Activated naive CD8-positive, alpha-beta T cell (primary cell): ENCODE results near the gene RPL29.
"Not testable (repeated sequence)": the region's sequence is repeated elsewhere in the genome, so short reads cannot be mapped to it uniquely, and the experiment has no call there.

ENCODE experiments used
- H3K27ac Mint-ChIP-seq: one replicate; pipeline ENCODE4 v1.8.0; 2021; ENCODE audit warnings: mixed read lengths
- H3K27me3 Mint-ChIP-seq: one replicate; pipeline ENCODE4 v1.8.0; 2021; ENCODE audit warnings: mixed read lengths
- H3K36me3 Mint-ChIP-seq: one replicate; pipeline ENCODE4 v1.8.0; 2021; ENCODE audit warnings: mixed read lengths
- H3K4me1 Mint-ChIP-seq: one replicate; pipeline ENCODE4 v1.8.0; 2021; ENCODE audit warnings: low read depth, mixed read lengths
- H3K4me3 Mint-ChIP-seq: one replicate; pipeline ENCODE4 v1.8.0; 2021; ENCODE audit warnings: mild to moderate bottlenecking, mixed read lengths
- H3K9me3 Mint-ChIP-seq: one replicate; pipeline ENCODE4 v1.8.0; 2021; ENCODE audit warnings: low read depth, mixed read lengths

RPL29 gene

GRCh38 chr3:52004163-52004787 lies 8.6 kb upstream of the RPL29 start:
- H3K36me3 Mint-ChIP-seq: no peaks in the 10 kb centered on the region
- H3K9me3 Mint-ChIP-seq: no peaks in the 10 kb centered on the region
- H3K27me3 Mint-ChIP-seq: no peaks in the 10 kb centered on the region
- no peak overlapping the region for H3K4me3 Mint-ChIP-seq
- H3K4me1 Mint-ChIP-seq: peaks cover 8% of the 10 kb centered on the region
- H3K27ac Mint-ChIP-seq: no peak overlapping the region

GRCh38 chr3:52002748-52003147 lies 7.1 kb upstream of the RPL29 start:
- Mint-ChIP-seq H3K9me3 (no peaks in the 10 kb centered on the region), H3K27me3 (no peaks in the 10 kb centered on the region), H3K4me1 (peaks cover 8% of the 10 kb centered on the region), H3K4me3 (no peak overlapping the region), H3K27ac (no peak overlapping the region), H3K36me3 (no peaks in the 10 kb centered on the region)

GRCh38 chr3:52001443-52001974 lies 5.8 kb upstream of the RPL29 start:
- Mint-ChIP-seq H3K4me1 (peaks cover 8% of the 10 kb centered on the region), H3K36me3 (no peaks in the 10 kb centered on the region), H3K27me3 (no peaks in the 10 kb centered on the region), H3K9me3 (no peaks in the 10 kb centered on the region), H3K4me3 (no peak overlapping the region), H3K27ac (no peak overlapping the region)

- Mint-ChIP-seq H3K36me3 (peaks cover 4% of the 10 kb centered on the region), H3K9me3 (no peaks in the 10 kb centered on the region), H3K27me3 (no peaks in the 10 kb centered on the region), H3K27ac (no peak overlapping the region), H3K4me3 (no peak overlapping the region), H3K4me1 (peaks cover 10% of the 10 kb centered on the region)
Measured at GRCh38 chr3:51999846-52000245, 4.2 kb upstream of the RPL29 start.

GRCh38 chr3:51998774-51999173 lies 3.1 kb upstream of the RPL29 start:
- Mint-ChIP-seq H3K4me3 (no peak overlapping the region), H3K36me3 (peaks cover 11% of the 10 kb centered on the region), H3K9me3 (no peaks in the 10 kb centered on the region), H3K27me3 (no peaks in the 10 kb centered on the region), H3K27ac (no peak overlapping the region), H3K4me1 (peaks cover 19% of the 10 kb centered on the region)

- Mint-ChIP-seq H3K9me3 (no peaks in the 10 kb centered on the region), H3K27me3 (no peaks in the 10 kb centered on the region)
Measured at GRCh38 chr3:51997935-51998596, 2.4 kb upstream of the RPL29 start.

GRCh38 chr3:51997172-51997571 lies 1.5 kb upstream of the RPL29 start:
- H3K4me1 Mint-ChIP-seq: peaks cover 30% of the 10 kb centered on the region
- H3K36me3 Mint-ChIP-seq: peaks cover 12% of the 10 kb centered on the region
- H3K9me3 Mint-ChIP-seq: no peaks in the 10 kb centered on the region
- peak overlapping the region; percentile 58 for H3K27ac Mint-ChIP-seq
- no peaks in the 10 kb centered on the region for H3K27me3 Mint-ChIP-seq
- no peak overlapping the region for H3K4me3 Mint-ChIP-seq

More at GRCh38 chr3:51997935-51998596, 2.4 kb upstream of the RPL29 start:
- no peak overlapping the region for H3K4me3 Mint-ChIP-seq
- H3K4me1 Mint-ChIP-seq: peaks cover 22% of the 10 kb centered on the region
- H3K36me3 Mint-ChIP-seq: peaks cover 11% of the 10 kb centered on the region
- H3K27ac Mint-ChIP-seq: no peak overlapping the region

- H3K4me1 Mint-ChIP-seq: peaks cover 30% of the 10 kb centered on the region
- H3K9me3 Mint-ChIP-seq: no peaks in the 10 kb centered on the region
- peak overlapping the region; percentile 100 for H3K27ac Mint-ChIP-seq
- no peaks in the 10 kb centered on the region for H3K27me3 Mint-ChIP-seq
- H3K4me3 Mint-ChIP-seq: peak overlapping the region; percentile 100
- H3K36me3 Mint-ChIP-seq: peaks cover 14% of the 10 kb centered on the region
Measured at GRCh38 chr3:51994530-51994929, 1.2 kb downstream of the RPL29 start.

GRCh38 chr3:51993657-51994056 lies 2.0 kb downstream of the RPL29 start:
- H3K27me3 Mint-ChIP-seq, H3K9me3 Mint-ChIP-seq: not testable (repeated sequence)
- H3K4me3 Mint-ChIP-seq: peak overlapping the region; percentile 100
- H3K4me1 Mint-ChIP-seq: peaks cover 30% of the 10 kb centered on the region
- peak overlapping the region; percentile 100 for H3K27ac Mint-ChIP-seq
- peaks cover 14% of the 10 kb centered on the region for H3K36me3 Mint-ChIP-seq

- Mint-ChIP-seq H3K4me1 (peaks cover 30% of the 10 kb centered on the region), H3K27me3 (no peaks in the 10 kb centered on the region), H3K4me3 (peak overlapping the region; percentile 100), H3K9me3 (no peaks in the 10 kb centered on the region), H3K27ac (peak overlapping the region; percentile 72), H3K36me3 (peaks cover 14% of the 10 kb centered on the region)
Measured at GRCh38 chr3:51992017-51992682, 3.5 kb downstream of the RPL29 start.

GRCh38 chr3:51990501-51990971 lies 5.2 kb downstream of the RPL29 start:
- Mint-ChIP-seq H3K4me1 (peaks cover 26% of the 10 kb centered on the region), H3K36me3 (peaks cover 13% of the 10 kb centered on the region)
- not testable (repeated sequence) for H3K27ac Mint-ChIP-seq, H3K27me3 Mint-ChIP-seq, H3K9me3 Mint-ChIP-seq, H3K4me3 Mint-ChIP-seq

GRCh38 chr3:51988286-51989146 lies 7.2 kb downstream of the RPL29 start:
- Mint-ChIP-seq H3K9me3 (no peaks in the 10 kb centered on the region), H3K36me3 (peaks cover 3% of the 10 kb centered on the region), H3K27ac (no peak overlapping the region), H3K4me1 (peaks cover 17% of the 10 kb centered on the region), H3K27me3 (no peaks in the 10 kb centered on the region), H3K4me3 (no peak overlapping the region)

- peaks cover 17% of the 10 kb centered on the region for H3K4me1 Mint-ChIP-seq
- H3K27me3 Mint-ChIP-seq: no peaks in the 10 kb centered on the region
- peak overlapping the region; percentile 68 for H3K27ac Mint-ChIP-seq
- H3K36me3 Mint-ChIP-seq: peaks cover 3% of the 10 kb centered on the region
- H3K9me3 Mint-ChIP-seq: no peaks in the 10 kb centered on the region
- no peak overlapping the region for H3K4me3 Mint-ChIP-seq
Measured at GRCh38 chr3:51987568-51987967, 8.1 kb downstream of the RPL29 start.
